HepG2 (cell line): ENCODE data around the gene SUSD3. TPM values are rescaled to one million over a fixed set of nuclear protein-coding genes. Genes with fewer than 3 reads are reported as not detected.

Experiments used
- CBFB ChIP-seq: sonication (generic); formaldehyde crosslinking; IDR thresholded peaks from 2 replicates; pipeline ENCODE4 v1.4.0; 2020; ENCODE audit warnings: missing genetic modification reagents
- KDM5A ChIP-seq: fragments of 200-600 bp; sonication (generic); IDR thresholded peaks from 2 replicates; pipeline ENCODE4 v1.7.0; 2018; ENCODE audit warnings: antibody characterized with exemption, mild to moderate bottlenecking, low read length, borderline replicate concordance
- KLF6 ChIP-seq: IDR thresholded peaks from 2 replicates; pipeline ENCODE4 v1.8.0; 2016; ENCODE audit warnings: missing biosample characterization, missing genetic modification reagents
- NFIB ChIP-seq: sonication (generic); formaldehyde crosslinking; IDR thresholded peaks from 2 replicates; pipeline ENCODE4 v1.9.0; 2021; ENCODE audit warnings: missing genetic modification reagents, mild to moderate bottlenecking, borderline replicate concordance
- PAF1 ChIP-seq: IDR thresholded peaks from 2 replicates; pipeline ENCODE4 v1.6.1; 2016; ENCODE audit warnings: missing genetic modification reagents, missing compliant biosample characterization
- RAD51 ChIP-seq: fragments of 450-650 bp; IDR thresholded peaks from 2 replicates; pipeline ENCODE4 v1.6.1; 2016; ENCODE audit warnings: borderline replicate concordance
- RFXANK ChIP-seq: IDR thresholded peaks from 2 replicates; pipeline ENCODE4 v1.6.1; 2016
- ZNF136 ChIP-seq: sonication (generic); formaldehyde crosslinking; IDR thresholded peaks from 2 replicates; pipeline ENCODE4 v1.8.1; 2022; ENCODE audit warnings: low read depth, mild to moderate bottlenecking, moderate library complexity, missing genetic modification reagents
- ZNF20 ChIP-seq: sonication (generic); formaldehyde crosslinking; IDR thresholded peaks from 2 replicates; pipeline ENCODE4 v1.4.0; 2020; ENCODE audit warnings: mild to moderate bottlenecking, moderate library complexity, missing genetic modification reagents
- ZNF3 ChIP-seq: IDR thresholded peaks from 2 replicates; pipeline ENCODE4 v1.7.0; 2017; ENCODE audit warnings: inconsistent platforms
- polyA plus RNA-seq, 8 experiments: library from polyadenylated mRNA; depleted of rRNA in 3 of 8; stranded (reverse) in 7 of 8; unstranded in 1 of 8; fragments of >200 nt; fragmentation: Illumina TruSeq in 4 of 8; extraction: Trizol in 4 of 8; gene quantifications; 2 replicates each; pipeline versions ENCODE4 v1.2.1 to v1.2.3, GENCODE V29; 2011 to 2016; ENCODE audit warnings: low read depth in 4 of 8, missing spikeins in 1 of 8, mixed read lengths in 1 of 8; ENCODE audit not compliant: insufficient read depth in 1 of 8
- total RNA-seq, 5 experiments: library from RNA; depleted of rRNA; stranded (reverse); fragments of >200 nt; fragmentation: Illumina TruSeq; extraction: Trizol; gene quantifications; 2 replicates each; pipeline ENCODE4 v1.2.3, GENCODE V29; 2016; ENCODE audit warnings: low read depth in 1 of 5
- TF ChIP-seq, protein P1 (sequence below): sonication (generic); formaldehyde crosslinking; IDR thresholded peaks from 2 replicates; pipeline ENCODE4 v1.5.1; 2020; ENCODE audit warnings: mild to moderate bottlenecking, missing genetic modification reagents, moderate library complexity
- TF ChIP-seq, protein P2 (sequence below): sonication (generic); formaldehyde crosslinking; IDR thresholded peaks from 2 replicates; pipeline ENCODE4 v1.5.1; 2020; ENCODE audit warnings: missing genetic modification reagents, mild to moderate bottlenecking, borderline replicate concordance
- TF ChIP-seq, protein P3 (sequence below): sonication (generic); formaldehyde crosslinking; IDR thresholded peaks from 2 replicates; pipeline ENCODE4 v1.5.1; 2020; ENCODE audit warnings: missing genetic modification reagents, mild to moderate bottlenecking, borderline replicate concordance
- TF ChIP-seq, protein P4 (sequence below): sonication (generic); formaldehyde crosslinking; conservative IDR thresholded peaks from 2 replicates; pipeline ENCODE4 v1.4.0; 2020; ENCODE audit warnings: missing genetic modification reagents
- TF ChIP-seq, protein P5 (sequence below): sonication (generic); formaldehyde crosslinking; IDR thresholded peaks from 2 replicates; pipeline ENCODE4 v1.4.0; 2020; ENCODE audit warnings: mild to moderate bottlenecking, missing genetic modification reagents

The SUSD3 gene
- total and polyA plus RNA-seq, 2 of the 13 experiments (the other 11 are each of a cell fraction or from before 2014, with no cell fraction given) = 7.0 to 9.1 TPM

DNA sequence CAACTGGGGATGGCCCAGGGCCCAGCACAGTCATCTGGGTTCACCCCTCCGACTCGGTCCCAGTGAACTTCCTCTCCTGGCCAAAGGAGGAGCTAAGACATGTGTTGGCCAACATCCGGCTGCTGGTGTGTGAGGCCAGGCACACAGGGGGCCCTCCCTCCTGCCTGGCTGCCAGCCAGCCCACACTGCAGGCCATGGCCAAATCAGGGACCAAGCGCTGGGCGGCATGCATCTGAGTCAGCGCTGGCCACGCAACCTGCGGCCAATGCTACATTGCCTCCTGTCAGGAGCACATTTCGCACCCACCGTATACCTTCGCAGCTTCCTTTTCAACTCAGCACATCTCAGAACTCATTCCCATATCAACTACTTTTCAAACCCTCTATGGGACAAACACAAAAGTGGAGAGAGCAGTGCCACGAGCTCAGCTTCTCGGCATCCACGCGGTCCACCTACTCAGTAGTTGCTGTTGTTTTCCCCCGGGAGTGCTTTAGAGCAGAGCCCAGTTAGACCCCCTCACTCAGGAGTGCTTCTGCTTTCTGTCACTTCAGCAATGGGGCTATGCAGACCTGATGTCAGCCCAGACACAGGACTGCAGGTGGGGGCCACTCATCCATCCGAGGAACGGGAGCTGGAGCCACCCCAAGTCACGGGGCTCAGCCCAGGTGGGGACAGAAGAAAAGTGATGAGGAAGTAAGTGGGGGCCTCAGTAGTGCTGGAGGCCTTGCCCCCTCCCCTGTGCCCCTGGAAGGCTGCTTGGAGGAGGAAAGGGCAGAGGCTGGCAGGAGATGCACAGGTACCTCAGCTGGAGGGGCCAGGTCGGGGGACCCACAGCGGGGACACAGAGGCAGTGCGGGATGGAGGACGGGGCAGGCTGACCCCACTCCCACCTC, 61.7 kb downstream of the SUSD3 start (continued):
- TF ChIP-seq, protein P1, sequence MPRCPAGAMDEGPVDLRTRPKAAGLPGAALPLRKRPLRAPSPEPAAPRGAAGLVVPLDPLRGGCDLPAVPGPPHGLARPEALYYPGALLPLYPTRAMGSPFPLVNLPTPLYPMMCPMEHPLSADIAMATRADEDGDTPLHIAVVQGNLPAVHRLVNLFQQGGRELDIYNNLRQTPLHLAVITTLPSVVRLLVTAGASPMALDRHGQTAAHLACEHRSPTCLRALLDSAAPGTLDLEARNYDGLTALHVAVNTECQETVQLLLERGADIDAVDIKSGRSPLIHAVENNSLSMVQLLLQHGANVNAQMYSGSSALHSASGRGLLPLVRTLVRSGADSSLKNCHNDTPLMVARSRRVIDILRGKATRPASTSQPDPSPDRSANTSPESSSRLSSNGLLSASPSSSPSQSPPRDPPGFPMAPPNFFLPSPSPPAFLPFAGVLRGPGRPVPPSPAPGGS (CRISPR knock-in tag) = peak; percentile 89
- TF ChIP-seq ZNF3 (CRISPR knock-in tag) = no peak
- TF ChIP-seq ZNF136 (CRISPR knock-in tag) = no peak
- TF ChIP-seq, protein P2, sequence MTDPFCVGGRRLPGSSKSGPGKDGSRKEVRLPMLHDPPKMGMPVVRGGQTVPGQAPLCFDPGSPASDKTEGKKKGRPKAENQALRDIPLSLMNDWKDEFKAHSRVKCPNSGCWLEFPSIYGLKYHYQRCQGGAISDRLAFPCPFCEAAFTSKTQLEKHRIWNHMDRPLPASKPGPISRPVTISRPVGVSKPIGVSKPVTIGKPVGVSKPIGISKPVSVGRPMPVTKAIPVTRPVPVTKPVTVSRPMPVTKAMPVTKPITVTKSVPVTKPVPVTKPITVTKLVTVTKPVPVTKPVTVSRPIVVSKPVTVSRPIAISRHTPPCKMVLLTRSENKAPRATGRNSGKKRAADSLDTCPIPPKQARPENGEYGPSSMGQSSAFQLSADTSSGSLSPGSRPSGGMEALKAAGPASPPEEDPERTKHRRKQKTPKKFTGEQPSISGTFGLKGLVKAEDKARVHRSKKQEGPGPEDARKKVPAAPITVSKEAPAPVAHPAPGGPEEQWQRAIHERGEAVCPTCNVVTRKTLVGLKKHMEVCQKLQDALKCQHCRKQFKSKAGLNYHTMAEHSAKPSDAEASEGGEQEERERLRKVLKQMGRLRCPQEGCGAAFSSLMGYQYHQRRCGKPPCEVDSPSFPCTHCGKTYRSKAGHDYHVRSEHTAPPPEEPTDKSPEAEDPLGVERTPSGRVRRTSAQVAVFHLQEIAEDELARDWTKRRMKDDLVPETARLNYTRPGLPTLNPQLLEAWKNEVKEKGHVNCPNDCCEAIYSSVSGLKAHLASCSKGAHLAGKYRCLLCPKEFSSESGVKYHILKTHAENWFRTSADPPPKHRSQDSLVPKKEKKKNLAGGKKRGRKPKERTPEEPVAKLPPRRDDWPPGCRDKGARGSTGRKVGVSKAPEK = 0 out of 2 replicates have a peak, but pooled peaks have one; percentile 65
- TF ChIP-seq NFIB (CRISPR knock-in tag) = 0 out of 2 replicates have a peak, but pooled peaks have one; percentile 84
- no peak for TF ChIP-seq ZNF20 (CRISPR knock-in tag)
- TF ChIP-seq, protein P3, sequence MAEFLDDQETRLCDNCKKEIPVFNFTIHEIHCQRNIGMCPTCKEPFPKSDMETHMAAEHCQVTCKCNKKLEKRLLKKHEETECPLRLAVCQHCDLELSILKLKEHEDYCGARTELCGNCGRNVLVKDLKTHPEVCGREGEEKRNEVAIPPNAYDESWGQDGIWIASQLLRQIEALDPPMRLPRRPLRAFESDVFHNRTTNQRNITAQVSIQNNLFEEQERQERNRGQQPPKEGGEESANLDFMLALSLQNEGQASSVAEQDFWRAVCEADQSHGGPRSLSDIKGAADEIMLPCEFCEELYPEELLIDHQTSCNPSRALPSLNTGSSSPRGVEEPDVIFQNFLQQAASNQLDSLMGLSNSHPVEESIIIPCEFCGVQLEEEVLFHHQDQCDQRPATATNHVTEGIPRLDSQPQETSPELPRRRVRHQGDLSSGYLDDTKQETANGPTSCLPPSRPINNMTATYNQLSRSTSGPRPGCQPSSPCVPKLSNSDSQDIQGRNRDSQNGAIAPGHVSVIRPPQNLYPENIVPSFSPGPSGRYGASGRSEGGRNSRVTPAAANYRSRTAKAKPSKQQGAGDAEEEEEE (CRISPR knock-in tag) = no peak
- no peak; the same call in 1 of the 2 replicates for TF ChIP-seq CBFB (CRISPR knock-in tag)
- TF ChIP-seq, protein P4, sequence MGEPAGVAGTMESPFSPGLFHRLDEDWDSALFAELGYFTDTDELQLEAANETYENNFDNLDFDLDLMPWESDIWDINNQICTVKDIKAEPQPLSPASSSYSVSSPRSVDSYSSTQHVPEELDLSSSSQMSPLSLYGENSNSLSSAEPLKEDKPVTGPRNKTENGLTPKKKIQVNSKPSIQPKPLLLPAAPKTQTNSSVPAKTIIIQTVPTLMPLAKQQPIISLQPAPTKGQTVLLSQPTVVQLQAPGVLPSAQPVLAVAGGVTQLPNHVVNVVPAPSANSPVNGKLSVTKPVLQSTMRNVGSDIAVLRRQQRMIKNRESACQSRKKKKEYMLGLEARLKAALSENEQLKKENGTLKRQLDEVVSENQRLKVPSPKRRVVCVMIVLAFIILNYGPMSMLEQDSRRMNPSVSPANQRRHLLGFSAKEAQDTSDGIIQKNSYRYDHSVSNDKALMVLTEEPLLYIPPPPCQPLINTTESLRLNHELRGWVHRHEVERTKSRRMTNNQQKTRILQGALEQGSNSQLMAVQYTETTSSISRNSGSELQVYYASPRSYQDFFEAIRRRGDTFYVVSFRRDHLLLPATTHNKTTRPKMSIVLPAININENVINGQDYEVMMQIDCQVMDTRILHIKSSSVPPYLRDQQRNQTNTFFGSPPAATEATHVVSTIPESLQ (CRISPR knock-in tag) = no peak
- peak; percentile 56; the same call in 1 of the 2 replicates for TF ChIP-seq KLF6 (CRISPR knock-in tag)
- no peak for TF ChIP-seq RFXANK (CRISPR knock-in tag)
- TF ChIP-seq, protein P5, sequence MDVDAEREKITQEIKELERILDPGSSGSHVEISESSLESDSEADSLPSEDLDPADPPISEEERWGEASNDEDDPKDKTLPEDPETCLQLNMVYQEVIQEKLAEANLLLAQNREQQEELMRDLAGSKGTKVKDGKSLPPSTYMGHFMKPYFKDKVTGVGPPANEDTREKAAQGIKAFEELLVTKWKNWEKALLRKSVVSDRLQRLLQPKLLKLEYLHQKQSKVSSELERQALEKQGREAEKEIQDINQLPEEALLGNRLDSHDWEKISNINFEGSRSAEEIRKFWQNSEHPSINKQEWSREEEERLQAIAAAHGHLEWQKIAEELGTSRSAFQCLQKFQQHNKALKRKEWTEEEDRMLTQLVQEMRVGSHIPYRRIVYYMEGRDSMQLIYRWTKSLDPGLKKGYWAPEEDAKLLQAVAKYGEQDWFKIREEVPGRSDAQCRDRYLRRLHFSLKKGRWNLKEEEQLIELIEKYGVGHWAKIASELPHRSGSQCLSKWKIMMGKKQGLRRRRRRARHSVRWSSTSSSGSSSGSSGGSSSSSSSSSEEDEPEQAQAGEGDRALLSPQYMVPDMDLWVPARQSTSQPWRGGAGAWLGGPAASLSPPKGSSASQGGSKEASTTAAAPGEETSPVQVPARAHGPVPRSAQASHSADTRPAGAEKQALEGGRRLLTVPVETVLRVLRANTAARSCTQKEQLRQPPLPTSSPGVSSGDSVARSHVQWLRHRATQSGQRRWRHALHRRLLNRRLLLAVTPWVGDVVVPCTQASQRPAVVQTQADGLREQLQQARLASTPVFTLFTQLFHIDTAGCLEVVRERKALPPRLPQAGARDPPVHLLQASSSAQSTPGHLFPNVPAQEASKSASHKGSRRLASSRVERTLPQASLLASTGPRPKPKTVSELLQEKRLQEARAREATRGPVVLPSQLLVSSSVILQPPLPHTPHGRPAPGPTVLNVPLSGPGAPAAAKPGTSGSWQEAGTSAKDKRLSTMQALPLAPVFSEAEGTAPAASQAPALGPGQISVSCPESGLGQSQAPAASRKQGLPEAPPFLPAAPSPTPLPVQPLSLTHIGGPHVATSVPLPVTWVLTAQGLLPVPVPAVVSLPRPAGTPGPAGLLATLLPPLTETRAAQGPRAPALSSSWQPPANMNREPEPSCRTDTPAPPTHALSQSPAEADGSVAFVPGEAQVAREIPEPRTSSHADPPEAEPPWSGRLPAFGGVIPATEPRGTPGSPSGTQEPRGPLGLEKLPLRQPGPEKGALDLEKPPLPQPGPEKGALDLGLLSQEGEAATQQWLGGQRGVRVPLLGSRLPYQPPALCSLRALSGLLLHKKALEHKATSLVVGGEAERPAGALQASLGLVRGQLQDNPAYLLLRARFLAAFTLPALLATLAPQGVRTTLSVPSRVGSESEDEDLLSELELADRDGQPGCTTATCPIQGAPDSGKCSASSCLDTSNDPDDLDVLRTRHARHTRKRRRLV (CRISPR knock-in tag) = peak; percentile 50; the same call in 1 of the 2 replicates
- no peak for TF ChIP-seq KDM5A
- no peak for TF ChIP-seq RAD51
- peak; percentile 75 for TF ChIP-seq PAF1 (CRISPR knock-in tag)
